Right lobe of liver (tissue), 6 donors: ENCODE results near the gene ELAVL4. TPM values are rescaled to one million over a fixed set of nuclear protein-coding genes. Genes with fewer than 3 reads are reported as not detected.
A peak's percentile ranks its signal among the peaks of the same experiment; 100 is the strongest.

Experiments
- ATAC-seq, 4 donors: fragments of 200-7000 bp; cut with Tn5 transposase; one replicate each; pipeline ENCODE4 v1.9.1; 2020; ENCODE audit warnings: mild to moderate bottlenecking in 4 of 4, moderate library complexity in 4 of 4
- DNase-seq, 3 donors: peaks; one replicate each; pipeline ENCODE4 v3.0.0-alpha.2; 2020
- H3K27ac ChIP-seq, 3 donors: fragments of 200-600 bp; one replicate each; pipeline ENCODE4 v1.8.0; 2022
- H3K27me3 ChIP-seq, 2 donors: fragments of 200-600 bp; one replicate each; pipeline ENCODE4 v1.8.0; 2022
- H3K36me3 ChIP-seq, 4 donors: fragments of 200-600 bp; sonication (generic) in 1 of 4; one replicate each; pipeline versions ENCODE4 v1.5.1 to v1.8.0; 2017 to 2022; ENCODE audit warnings: control low read depth in 1 of 4
- H3K4me1 ChIP-seq, 4 donors: fragments of 200-600 bp; sonication (generic) in 1 of 4; one replicate each; pipeline versions ENCODE4 v1.5.1 to v1.8.0; 2017 to 2022; ENCODE audit warnings: control low read depth in 1 of 4
- H3K4me3 ChIP-seq, 3 donors: fragments of 200-600 bp; one replicate each; pipeline ENCODE4 v1.8.0; 2022
- H3K9me3 ChIP-seq, 4 donors: fragments of 200-600 bp; sonication (generic) in 1 of 4; one replicate each; pipeline versions ENCODE4 v1.5.1 to v1.8.0; 2017 to 2022; ENCODE audit warnings: control low read depth in 1 of 4
- POLR2A ChIP-seq: fragments of 450-650 bp; IDR thresholded peaks from one replicate; pipeline ENCODE4 v1.6.1; 2017; ENCODE audit warnings: antibody characterized with exemption, mild to moderate bottlenecking
- WGBS: methylation state at CpG from one replicate; pipeline ENCODE4 v1.1.6; 2018; ENCODE audit warnings: low coverage, low lambda C conversion rate; ENCODE audit not compliant: insufficient coverage; ENCODE audit errors: missing lambda C conversion rate; 5-methylcytosine and 5-hydroxymethylcytosine counted together
- intact Hi-C, 2 donors: fragments of 100-400 bp; cut with DNase I; formaldehyde crosslinking; loops; one replicate each; pipeline versions ENCODE4 v1.11.2 to v1.14.1; 2022
- total RNA-seq, 6 experiments: library from RNA; depleted of rRNA in 2 of 6; stranded (reverse); fragments of >200 nt in 2 of 6; fragmentation: NEBNext Ultra II Directional in 3 of 6; extraction: Animal tissue kit (Norgen Biotek cat#: 25700) in 3 of 6; gene quantifications; one replicate each; pipeline versions ENCODE4 v1.1.0 to v1.2.4, GENCODE V29; 2016 to 2023
- TF ChIP-seq, protein P1 (sequence below), 4 donors: fragments of 200-600 bp in 3 of 4; fragments of 450-650 bp in 1 of 4; IDR thresholded peaks; one replicate each; pipeline versions ENCODE4 v1.5.1 to v1.8.0; 2016 to 2022; ENCODE audit warnings: antibody characterized with exemption in 4 of 4, mild to moderate bottlenecking in 2 of 4
- donor health status: DM: no; HTN: yes; CAD: no.
- donor health status: DM: no; HTN: no; CAD: no.
- donor health status: DM: no; HTN: no; CAD: no.
- donor health status: DM: no; HTN: yes; CAD: no.
- donor health status: DM: no; HTN: yes; CAD: no.

Gene ELAVL4
- total RNA-seq, 6 experiments from 2014 or later: 0.19 to 0.66 (median 0.37) TPM; not detected in 3

DNA sequence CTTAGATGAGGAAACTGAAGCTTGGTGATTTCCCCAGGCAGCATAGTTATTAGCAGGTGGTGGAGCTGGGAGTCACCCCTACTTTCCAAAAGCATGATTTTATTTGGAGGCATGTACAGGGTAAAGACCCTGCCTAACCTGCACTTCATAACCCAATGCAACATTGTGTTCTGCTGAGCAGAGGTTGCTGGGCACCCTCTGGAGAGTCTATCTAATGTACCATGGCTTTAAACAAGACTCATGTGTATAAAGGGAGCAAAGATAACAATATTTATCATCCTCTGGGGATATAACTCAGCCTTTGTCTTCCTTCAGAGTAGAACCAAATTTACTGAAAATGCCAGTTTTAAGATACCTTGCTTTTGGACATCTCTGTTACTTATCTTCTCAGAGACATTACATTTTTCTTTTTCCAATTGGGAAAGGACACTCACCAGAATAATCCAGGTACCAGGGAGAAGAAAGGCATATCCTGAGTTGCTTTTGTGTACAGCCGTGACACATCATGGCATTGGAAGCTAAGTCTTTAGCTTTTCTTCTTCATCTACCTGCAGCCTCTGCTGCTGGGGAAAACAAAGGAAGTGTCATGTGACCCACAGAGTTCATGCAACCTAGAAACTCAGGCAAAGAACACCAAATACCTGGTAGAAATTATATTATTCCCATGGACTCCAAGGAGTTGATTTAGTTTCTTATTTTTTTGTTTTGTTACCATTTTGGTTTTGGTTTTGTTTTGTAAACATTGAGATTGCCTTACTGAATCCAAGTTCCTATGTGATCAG, 39.6 kb downstream of the ELAVL4 start:
- WGBS: 70% methylated on average over 1 of the region's 1 CpG
- Histone ChIP-seq H3K4me1 (no peaks in the 10 kb centered on the region), H3K27ac (no peak overlapping the region), H3K9me3 (no peaks in the 10 kb centered on the region), H3K36me3 (no peaks in the 10 kb centered on the region), H3K27me3 (no peaks in the 10 kb centered on the region), H3K4me3 (no peak overlapping the region)
- TF ChIP-seq POLR2A: no peak
- TF ChIP-seq, protein P1, sequence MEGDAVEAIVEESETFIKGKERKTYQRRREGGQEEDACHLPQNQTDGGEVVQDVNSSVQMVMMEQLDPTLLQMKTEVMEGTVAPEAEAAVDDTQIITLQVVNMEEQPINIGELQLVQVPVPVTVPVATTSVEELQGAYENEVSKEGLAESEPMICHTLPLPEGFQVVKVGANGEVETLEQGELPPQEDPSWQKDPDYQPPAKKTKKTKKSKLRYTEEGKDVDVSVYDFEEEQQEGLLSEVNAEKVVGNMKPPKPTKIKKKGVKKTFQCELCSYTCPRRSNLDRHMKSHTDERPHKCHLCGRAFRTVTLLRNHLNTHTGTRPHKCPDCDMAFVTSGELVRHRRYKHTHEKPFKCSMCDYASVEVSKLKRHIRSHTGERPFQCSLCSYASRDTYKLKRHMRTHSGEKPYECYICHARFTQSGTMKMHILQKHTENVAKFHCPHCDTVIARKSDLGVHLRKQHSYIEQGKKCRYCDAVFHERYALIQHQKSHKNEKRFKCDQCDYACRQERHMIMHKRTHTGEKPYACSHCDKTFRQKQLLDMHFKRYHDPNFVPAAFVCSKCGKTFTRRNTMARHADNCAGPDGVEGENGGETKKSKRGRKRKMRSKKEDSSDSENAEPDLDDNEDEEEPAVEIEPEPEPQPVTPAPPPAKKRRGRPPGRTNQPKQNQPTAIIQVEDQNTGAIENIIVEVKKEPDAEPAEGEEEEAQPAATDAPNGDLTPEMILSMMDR (IDR thresholded peaks at IDR 0.05): no peak
- DNase-seq (no peak), ATAC-seq (no peak)
- intact Hi-C loops: no loop called here

DNA sequence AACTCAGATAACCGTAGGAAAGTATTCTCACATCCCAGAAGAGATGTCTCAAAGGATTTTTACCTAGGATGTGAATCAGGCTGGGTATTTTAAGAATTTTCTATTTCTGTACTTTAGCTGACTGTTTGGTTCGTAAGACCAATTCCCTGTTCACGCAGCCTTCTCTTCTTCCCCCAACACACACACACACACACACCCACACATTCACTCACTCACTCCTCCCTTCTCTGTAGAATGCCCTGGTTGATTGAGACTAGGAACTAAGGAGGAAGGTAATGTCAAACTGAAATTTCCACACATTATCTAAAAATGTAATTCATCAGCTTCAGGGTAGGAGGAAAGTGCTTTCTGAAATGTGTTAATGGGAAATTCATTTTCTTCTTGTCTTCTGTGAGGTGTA, 43.5 kb downstream of the ELAVL4 start:
- Histone ChIP-seq H3K27ac (no peak overlapping the region), H3K9me3 (no peaks in the 10 kb centered on the region), H3K4me3 (no peak overlapping the region), H3K36me3 (no peaks in the 10 kb centered on the region), H3K27me3 (no peaks in the 10 kb centered on the region), H3K4me1 (no peaks in the 10 kb centered on the region)
- intact Hi-C loops: no loop called here
- DNase-seq (no peak), ATAC-seq (no peak)
- 40% methylated on average over 3 of the region's 3 CpGs for WGBS
- no peak for TF ChIP-seq POLR2A
- TF ChIP-seq, protein P1 (IDR thresholded peaks at IDR 0.05): no peak

DNA sequence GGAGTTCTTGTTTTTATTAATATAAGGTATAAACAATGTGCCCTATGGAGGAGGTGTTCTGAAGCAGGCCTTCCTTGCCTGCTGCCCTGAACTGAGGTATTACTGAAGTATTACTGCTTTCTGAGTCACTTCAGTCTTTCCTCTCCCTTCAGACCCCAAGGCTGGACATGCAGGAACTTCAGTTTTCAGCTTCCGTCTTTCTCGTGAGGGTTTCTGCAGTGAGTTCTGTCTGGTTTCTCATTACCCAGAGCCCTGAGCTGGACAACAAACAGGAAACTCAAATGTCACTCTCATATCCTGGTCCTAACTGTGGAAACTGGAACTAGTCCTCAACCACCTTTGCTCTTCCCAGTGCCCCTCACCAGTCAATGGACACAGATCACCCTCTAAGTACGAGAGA, 46.8 kb downstream of the ELAVL4 start:
- 39% methylated on average over 3 of the region's 3 CpGs for WGBS

DNA sequence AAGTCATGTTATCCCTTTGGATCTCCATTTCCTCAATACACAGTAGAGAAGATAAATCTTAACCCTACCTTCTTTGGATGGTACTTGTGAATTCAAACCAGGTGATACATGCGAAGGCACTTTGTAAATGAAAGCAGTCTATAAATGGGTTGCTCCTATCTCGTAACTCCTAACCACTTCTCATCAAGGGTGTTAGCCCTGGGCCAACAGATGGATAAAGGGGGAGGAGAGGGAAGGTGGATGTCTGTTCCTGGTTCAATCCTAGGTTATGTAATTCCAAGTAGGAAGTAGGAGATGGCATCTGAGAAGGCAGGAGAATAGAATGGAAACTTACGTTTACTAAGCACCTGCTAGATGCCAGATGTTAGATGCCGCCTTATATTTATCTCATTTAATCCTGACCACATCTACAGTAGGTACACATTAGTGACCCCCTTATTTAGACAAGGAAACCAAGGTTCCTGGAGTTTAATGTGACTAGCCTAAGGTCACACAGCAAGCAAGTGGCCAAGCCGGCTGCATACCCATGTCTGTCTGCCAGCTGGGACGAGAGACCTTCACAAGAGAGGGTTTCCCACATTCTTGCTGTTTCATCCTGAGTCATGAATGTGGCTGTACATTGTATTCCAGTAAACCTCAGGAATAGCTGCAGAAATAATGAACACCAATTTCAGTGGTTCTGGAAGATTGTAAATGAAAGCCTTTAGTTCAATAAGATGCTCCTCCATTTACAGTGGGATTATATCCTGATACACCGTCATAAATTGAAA, 47.7 kb downstream of the ELAVL4 start:
- WGBS: 86% methylated on average over 6 of the region's 7 CpGs
- no peak for ATAC-seq
- no peaks in the 10 kb centered on the region for H3K36me3 ChIP-seq
- no peaks in the 10 kb centered on the region for H3K9me3 ChIP-seq
- H3K4me3 ChIP-seq: no peak overlapping the region
- TF ChIP-seq, protein P1 (IDR thresholded peaks at IDR 0.05): no peak
- no peak for TF ChIP-seq POLR2A
- H3K27ac ChIP-seq: no peak overlapping the region
- no peak for DNase-seq
- H3K27me3 ChIP-seq: no peaks in the 10 kb centered on the region
- no peaks in the 10 kb centered on the region for H3K4me1 ChIP-seq
- intact Hi-C loops: no loop called here

More for the DNA sequence above, 46.8 kb downstream of the ELAVL4 start:
- H3K4me3 ChIP-seq: no peak overlapping the region
- ATAC-seq: peak; percentile 18 to 68 (median 54)
- TF ChIP-seq, protein P1 (IDR thresholded peaks at IDR 0.05): no peak
- TF ChIP-seq POLR2A: no peak
- no peaks in the 10 kb centered on the region for H3K9me3 ChIP-seq
- no peaks in the 10 kb centered on the region for H3K4me1 ChIP-seq
- intact Hi-C loops: no loop called here
- H3K27ac ChIP-seq: no peak overlapping the region
- no peaks in the 10 kb centered on the region for H3K27me3 ChIP-seq
- H3K36me3 ChIP-seq: no peaks in the 10 kb centered on the region
- no peak for DNase-seq
